Measurements from ENCODE around the gene MRPL30. TPM values are rescaled to one million over a fixed set of nuclear protein-coding genes. Genes with fewer than 3 reads are reported as not detected.
"Not testable (repeated sequence)": the region's sequence is repeated elsewhere in the genome, so short reads cannot be mapped to it uniquely, and the experiment has no call there.

MRPL30 gene
- total RNA-seq (2012; rRNA removed), result 44.3 and 45.4 TPM in 2 replicates

GRCh38 chr2:99180755-99181623, at the start of gene MRPL30, which contains the start of gene MITD1:
Gene MRPL30 (plus strand): TSS chr2:99181184. CDS start chr2:99186204, 5,020 bp downstream.
Gene MITD1 (minus strand): TSS chr2:99181058. CDS start chr2:99180981, 77 bp downstream.
- Histone ChIP-seq H3K4me1 (ENCODE audit: control insufficient read depth, insufficient read depth, low read length) (peaks cover 5% of the 10 kb centered on the region), H3K4me3 (ENCODE audit: low read length) (peak within 1 kb of the TSS; percentile 92), H3K9me3 (replicated peaks; ENCODE audit: low read length) (no peaks in the 10 kb centered on the region), H3K9ac (ENCODE audit: low read depth, low read length) (peak within 1 kb of the TSS; percentile 90), H3K36me3 (ENCODE audit: insufficient read depth, low read length) (no peaks in the 10 kb centered on the region), H3K4me2 (ENCODE audit: low read length) (peak within 1 kb of the TSS; percentile 91), H3K27me3 (ENCODE audit: control insufficient read depth, insufficient read depth, low read length) (no peaks in the 10 kb centered on the region)

GRCh38 chr2:99135044-99135556, 45.9 kb upstream of the MRPL30 start:
- not testable (repeated sequence) for H3K9ac ChIP-seq (ENCODE audit: low read depth, low read length); H3K9me3 ChIP-seq (replicated peaks; ENCODE audit: low read length); H3K4me2 ChIP-seq (ENCODE audit: low read length); H3K4me3 ChIP-seq (ENCODE audit: low read length); H3K27me3 ChIP-seq (ENCODE audit: control insufficient read depth, insufficient read depth, low read length); H3K36me3 ChIP-seq (ENCODE audit: insufficient read depth, low read length); H3K4me1 ChIP-seq (ENCODE audit: control insufficient read depth, insufficient read depth, low read length)

- H3K4me2 ChIP-seq (ENCODE audit: low read length), result no peak overlapping the region
- peaks cover 9% of the 10 kb centered on the region for H3K4me1 ChIP-seq (ENCODE audit: control insufficient read depth, insufficient read depth, low read length)
- H3K9me3 ChIP-seq (replicated peaks; ENCODE audit: low read length), result no peaks in the 10 kb centered on the region
- no peaks in the 10 kb centered on the region for H3K36me3 ChIP-seq (ENCODE audit: insufficient read depth, low read length)
- H3K4me3 ChIP-seq (ENCODE audit: low read length), result no peak overlapping the region
- H3K9ac ChIP-seq (ENCODE audit: low read depth, low read length), result no peak overlapping the region
- H3K27me3 ChIP-seq (ENCODE audit: control insufficient read depth, insufficient read depth, low read length), result no peaks in the 10 kb centered on the region
These were observed 42.0 kb upstream of the MRPL30 start for GRCh38 chr2:99139003-99139402.

- Histone ChIP-seq H3K9ac (ENCODE audit: low read depth, low read length) (peak overlapping the region; percentile 52), H3K36me3 (ENCODE audit: insufficient read depth, low read length) (no peaks in the 10 kb centered on the region), H3K4me3 (ENCODE audit: low read length) (peak overlapping the region; percentile 81)
These were observed 40.7 kb upstream of the MRPL30 start for GRCh38 chr2:99140056-99140859.

GRCh38 chr2:99140860-99141109, 40.2 kb upstream of the MRPL30 start:
- Histone ChIP-seq H3K4me2 (ENCODE audit: low read length) (peak overlapping the region; percentile 98), H3K36me3 (ENCODE audit: insufficient read depth, low read length) (no peaks in the 10 kb centered on the region), H3K27me3 (ENCODE audit: control insufficient read depth, insufficient read depth, low read length) (no peaks in the 10 kb centered on the region), H3K4me3 (ENCODE audit: low read length) (peak overlapping the region; percentile 81), H3K9ac (ENCODE audit: low read depth, low read length) (peak overlapping the region; percentile 52), H3K9me3 (replicated peaks; ENCODE audit: low read length) (no peaks in the 10 kb centered on the region), H3K4me1 (ENCODE audit: control insufficient read depth, insufficient read depth, low read length) (peaks cover 9% of the 10 kb centered on the region)

More at GRCh38 chr2:99140056-99140859, 40.7 kb upstream of the MRPL30 start:
- H3K4me2 ChIP-seq (ENCODE audit: low read length), result peak overlapping the region; percentile 98
- peaks cover 9% of the 10 kb centered on the region for H3K4me1 ChIP-seq (ENCODE audit: control insufficient read depth, insufficient read depth, low read length)
- H3K9me3 ChIP-seq (replicated peaks; ENCODE audit: low read length), result no peaks in the 10 kb centered on the region
- H3K27me3 ChIP-seq (ENCODE audit: control insufficient read depth, insufficient read depth, low read length), result no peaks in the 10 kb centered on the region

- Histone ChIP-seq H3K4me1 (ENCODE audit: control insufficient read depth, insufficient read depth, low read length) (peaks cover 9% of the 10 kb centered on the region), H3K9ac (ENCODE audit: low read depth, low read length) (peak within 1 kb of the TSS; percentile 52), H3K27me3 (ENCODE audit: control insufficient read depth, insufficient read depth, low read length) (no peaks in the 10 kb centered on the region), H3K4me2 (ENCODE audit: low read length) (peak within 1 kb of the TSS; percentile 98), H3K36me3 (ENCODE audit: insufficient read depth, low read length) (no peaks in the 10 kb centered on the region), H3K9me3 (replicated peaks; ENCODE audit: low read length) (no peaks in the 10 kb centered on the region), H3K4me3 (ENCODE audit: low read length) (peak within 1 kb of the TSS; percentile 81)
These were observed 39.6 kb upstream of the MRPL30 start, which contains the start of gene C2orf15 for GRCh38 chr2:99141110-99142108. Gene C2orf15 (plus strand): TSS chr2:99141707. CDS start chr2:99150559, 8,852 bp downstream.

GRCh38 chr2:99150706-99151105, 30.3 kb upstream of the MRPL30 start:
- no peak overlapping the region for H3K4me2 ChIP-seq (ENCODE audit: low read length)

GRCh38 chr2:99152199-99152895, 28.6 kb upstream of the MRPL30 start:
- Histone ChIP-seq H3K4me3 (ENCODE audit: low read length) (no peak overlapping the region), H3K9ac (ENCODE audit: low read depth, low read length) (no peak overlapping the region), H3K36me3 (ENCODE audit: insufficient read depth, low read length) (no peaks in the 10 kb centered on the region), H3K27me3 (ENCODE audit: control insufficient read depth, insufficient read depth, low read length) (no peaks in the 10 kb centered on the region), H3K4me2 (ENCODE audit: low read length) (no peak overlapping the region), H3K9me3 (replicated peaks; ENCODE audit: low read length) (no peaks in the 10 kb centered on the region), H3K4me1 (ENCODE audit: control insufficient read depth, insufficient read depth, low read length) (peaks cover 11% of the 10 kb centered on the region)

More at GRCh38 chr2:99150706-99151105, 30.3 kb upstream of the MRPL30 start:
- Histone ChIP-seq H3K9ac (ENCODE audit: low read depth, low read length) (no peak overlapping the region), H3K4me3 (ENCODE audit: low read length) (no peak overlapping the region), H3K36me3 (ENCODE audit: insufficient read depth, low read length) (no peaks in the 10 kb centered on the region), H3K4me1 (ENCODE audit: control insufficient read depth, insufficient read depth, low read length) (peaks cover 7% of the 10 kb centered on the region), H3K9me3 (replicated peaks; ENCODE audit: low read length) (no peaks in the 10 kb centered on the region), H3K27me3 (ENCODE audit: control insufficient read depth, insufficient read depth, low read length) (no peaks in the 10 kb centered on the region)

GRCh38 chr2:99153921-99154604, 26.9 kb upstream of the MRPL30 start:
- Histone ChIP-seq H3K9me3 (replicated peaks; ENCODE audit: low read length) (no peaks in the 10 kb centered on the region), H3K36me3 (ENCODE audit: insufficient read depth, low read length) (no peaks in the 10 kb centered on the region), H3K27me3 (ENCODE audit: control insufficient read depth, insufficient read depth, low read length) (no peaks in the 10 kb centered on the region), H3K4me2 (ENCODE audit: low read length) (peak overlapping the region; percentile 91), H3K4me3 (ENCODE audit: low read length) (peak overlapping the region; percentile 78), H3K4me1 (ENCODE audit: control insufficient read depth, insufficient read depth, low read length) (peaks cover 11% of the 10 kb centered on the region), H3K9ac (ENCODE audit: low read depth, low read length) (peak overlapping the region; percentile 83)

All from skeletal muscle satellite cell (primary cell).